ENCODE data around the gene EFNA4.

DNA sequence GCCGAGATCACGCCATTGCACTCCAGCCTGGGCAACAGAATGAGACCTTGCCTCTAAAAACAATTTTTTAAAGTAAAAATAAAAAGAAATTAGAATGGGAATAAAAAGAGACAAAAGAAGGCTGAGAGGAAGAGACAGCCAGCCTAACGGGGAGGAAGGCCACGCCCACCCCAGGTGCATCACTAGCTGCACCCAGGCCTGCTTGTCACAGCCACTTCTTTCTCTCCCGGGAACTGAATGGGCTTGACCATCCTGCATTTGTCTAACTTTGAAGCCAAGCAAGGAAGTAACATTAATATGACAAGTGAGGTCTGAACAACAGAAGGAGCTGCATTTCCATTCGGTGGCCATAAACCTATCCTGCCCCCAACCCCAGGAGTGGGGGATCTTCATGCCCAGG lies 43.3 kb downstream of the EFNA4 start:
- TF ChIP-seq POLR2A (IDR thresholded peaks at IDR 0.05) (no peak), CTCF (IDR thresholded peaks at IDR 0.05) (no peak)

Data from suprapubic skin (tissue), 3 donors.